Measurements from ENCODE around the gene CAPN5. TPM values are rescaled to one million over a fixed set of nuclear protein-coding genes. Genes with fewer than 3 reads are reported as not detected.
A peak's percentile ranks its signal among the peaks of the same experiment; 100 is the strongest.
"Not testable (repeated sequence)": the region's sequence is repeated elsewhere in the genome, so short reads cannot be mapped to it uniquely, and the experiment has no call there.

Gene CAPN5
- polyA plus RNA-seq, 2 of the 4 experiments (the other 2 are of a cell fraction), result 9.4 to 12.9 TPM

DNA sequence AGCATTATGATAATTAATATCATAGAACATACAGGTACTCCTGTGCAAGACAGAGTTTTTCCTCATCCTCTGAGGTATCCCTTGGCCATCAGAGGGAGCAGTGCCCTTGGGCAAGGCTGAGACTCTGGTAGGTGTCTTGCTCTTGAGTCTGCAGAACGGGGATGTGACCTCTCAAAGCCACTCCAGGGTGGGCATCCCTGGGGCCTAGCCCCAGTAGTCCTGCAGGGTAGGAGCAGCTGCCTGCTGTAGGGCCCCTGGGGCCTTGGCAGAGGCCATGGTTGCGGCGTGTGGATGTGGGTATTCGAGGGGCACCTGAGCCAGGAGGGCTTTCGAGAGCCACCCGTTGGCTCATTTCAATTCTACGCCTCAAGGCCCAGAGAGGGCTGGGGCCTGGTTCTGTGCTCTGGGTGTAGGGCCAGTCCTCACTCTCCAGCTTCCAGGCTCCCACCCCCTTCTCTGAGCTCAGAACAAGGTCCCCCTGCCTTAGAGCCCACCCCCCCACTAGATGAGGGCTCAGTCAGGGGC, 28.1 kb downstream of the CAPN5 start:
- CTCF ChIA-PET, result interaction anchor here (0.9 to 11.6 kb wide), 12 partner anchors 14 to 373 kb away, joined by 3 to 290 read pairs (median 6); partner anchors contain the start of genes CAPN5, MYO7A and OMP
- TF ChIP-seq PBX3 (IDR thresholded peaks at IDR 0.05) (no peak), RAD21 (conservative IDR thresholded peaks at IDR 0.05 in 1 of 2, IDR thresholded peaks at IDR 0.05 in 1 of 2) (peak in 1 of 2 experiments; percentile 16; a peak in 1 of 5 replicates), POLR2A (IDR thresholded peaks at IDR 0.05; ENCODE audit: low read length) (no peak), SREBF2 (IDR thresholded peaks at IDR 0.05) (no peak), HEYL (CRISPR knock-in tag; IDR thresholded peaks at IDR 0.05) (no peak)
- TF ChIP-seq, protein P1, sequence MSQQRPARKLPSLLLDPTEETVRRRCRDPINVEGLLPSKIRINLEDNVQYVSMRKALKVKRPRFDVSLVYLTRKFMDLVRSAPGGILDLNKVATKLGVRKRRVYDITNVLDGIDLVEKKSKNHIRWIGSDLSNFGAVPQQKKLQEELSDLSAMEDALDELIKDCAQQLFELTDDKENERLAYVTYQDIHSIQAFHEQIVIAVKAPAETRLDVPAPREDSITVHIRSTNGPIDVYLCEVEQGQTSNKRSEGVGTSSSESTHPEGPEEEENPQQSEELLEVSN (IDR thresholded peaks at IDR 0.05; ENCODE audit: borderline replicate concordance, low read depth), result no peak
- no peak overlapping the region for H3K4me2 ChIP-seq
- H3K4me3 ChIP-seq, result no peak overlapping the region
- no peak for FAIRE-seq
- DNase-seq (ENCODE audit: low read depth in 1 of 2, low spot score in 1 of 2), result no peak
- no peak overlapping the region for H3K27ac ChIP-seq
- WGBS (ENCODE audit: missing lambda C conversion rate), result 96% methylated on average over 7 of the region's 7 CpGs
- no peaks in the 10 kb centered on the region for H3K9me3 ChIP-seq
- ATAC-seq, result no peak; a peak in 1 of 6 replicates
- peaks cover 6% of the 10 kb centered on the region; the same call in 1 of the 3 replicates for H3K4me1 ChIP-seq
- POLR2A ChIA-PET, result interaction anchor here (0.6 kb wide), 1 partner anchor 177 kb away, joined by 5 read pairs; no protein-coding TSS in a partner anchor

GRCh38 chr11:77095551-77096490, 29.1 kb downstream of the CAPN5 start:
- CTCF ChIA-PET, result interaction anchor here (0.6 to 11.6 kb wide), 13 partner anchors 9 to 374 kb away, joined by 3 to 290 read pairs (median 6); partner anchors contain the start of genes B3GNT6, CAPN5, MYO7A and OMP
- 80% methylated on average over 19 of the region's 21 CpGs for WGBS (ENCODE audit: missing lambda C conversion rate)
- DNase-seq (ENCODE audit: low read depth in 1 of 2, low spot score in 1 of 2) (no peak), FAIRE-seq (no peak), ATAC-seq (no peak)
- no peak overlapping the region for H3K27ac ChIP-seq
- TF ChIP-seq EP300 (IDR thresholded peaks at IDR 0.05), result no peak
- TF ChIP-seq MAFK (IDR thresholded peaks at IDR 0.05; ENCODE audit: partially characterized antibody), result no peak
- TF ChIP-seq HOXB13 (CRISPR knock-in tag; IDR thresholded peaks at IDR 0.05; ENCODE audit: low read depth), result no peak
- TF ChIP-seq SMC3 (IDR thresholded peaks at IDR 0.05), result no peak
- POLR2A ChIA-PET, result interaction anchor here (0.6 kb wide), 1 partner anchor 178 kb away, joined by 5 read pairs; no protein-coding TSS in a partner anchor
- no peak overlapping the region for H3K4me3 ChIP-seq
- peaks cover 3% of the 10 kb centered on the region; the same call in 1 of the 3 replicates for H3K4me1 ChIP-seq
- no peak overlapping the region for H3K4me2 ChIP-seq
- H3K9me3 ChIP-seq, result no peaks in the 10 kb centered on the region

DNA sequence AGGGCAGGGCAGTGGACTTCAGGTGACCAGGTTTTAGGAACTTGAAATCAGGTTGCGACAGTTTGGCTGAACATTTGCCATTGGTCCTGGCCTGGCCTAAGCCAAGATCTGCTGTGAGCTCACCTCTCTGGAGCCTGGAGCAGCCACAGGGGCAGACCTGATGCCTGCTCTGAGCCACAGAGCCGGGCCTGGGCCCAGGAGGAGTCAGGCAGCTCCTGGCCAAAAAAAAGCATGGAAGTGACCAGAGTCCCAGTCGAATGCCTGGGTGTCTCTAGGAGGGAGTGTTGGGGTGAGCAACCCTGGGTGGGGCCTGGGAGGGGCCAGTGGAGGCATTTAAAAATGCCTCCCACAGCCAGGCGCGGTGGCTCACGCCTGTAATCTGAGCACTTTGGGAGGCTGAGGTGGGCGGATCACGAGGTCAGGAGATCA, 29.8 kb downstream of the CAPN5 start:
- Histone ChIP-seq H3K27ac (no peak overlapping the region), H3K4me1 (no peaks in the 10 kb centered on the region), H3K4me2 (no peak overlapping the region), H3K9me3 (no peaks in the 10 kb centered on the region), H3K4me3 (no peak overlapping the region)
- TF ChIP-seq NFE2L2 (conservative IDR thresholded peaks at IDR 0.05; ENCODE audit: low read length) (no peak), ZNF302 (CRISPR knock-in tag; IDR thresholded peaks at IDR 0.05) (no peak), MAFK (IDR thresholded peaks at IDR 0.05; ENCODE audit: partially characterized antibody) (no peak), POLR2A (IDR thresholded peaks at IDR 0.05; ENCODE audit: low read length) (no peak), EHF (CRISPR knock-in tag; IDR thresholded peaks at IDR 0.05) (no peak), HMGXB4 (CRISPR knock-in tag; IDR thresholded peaks at IDR 0.05; ENCODE audit: borderline replicate concordance) (no peak), EP300 (IDR thresholded peaks at IDR 0.05) (no peak), ESRRA (IDR thresholded peaks at IDR 0.05; ENCODE audit: borderline replicate concordance, low read length) (no peak), FOXS1 (CRISPR knock-in tag; IDR thresholded peaks at IDR 0.05) (no peak), MAZ (IDR thresholded peaks at IDR 0.05; ENCODE audit: borderline replicate concordance, low read depth, low read length) (no peak), RFX5 (IDR thresholded peaks at IDR 0.05) (no peak), KDM1A (IDR thresholded peaks at IDR 0.05; ENCODE audit: low read depth) (no peak)
- TF ChIP-seq, protein P2, sequence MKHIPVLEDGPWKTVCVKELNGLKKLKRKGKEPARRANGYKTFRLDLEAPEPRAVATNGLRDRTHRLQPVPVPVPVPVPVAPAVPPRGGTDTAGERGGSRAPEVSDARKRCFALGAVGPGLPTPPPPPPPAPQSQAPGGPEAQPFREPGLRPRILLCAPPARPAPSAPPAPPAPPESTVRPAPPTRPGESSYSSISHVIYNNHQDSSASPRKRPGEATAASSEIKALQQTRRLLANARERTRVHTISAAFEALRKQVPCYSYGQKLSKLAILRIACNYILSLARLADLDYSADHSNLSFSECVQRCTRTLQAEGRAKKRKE (CRISPR knock-in tag; IDR thresholded peaks at IDR 0.05; ENCODE audit: low read depth), result no peak
- DNase-seq (ENCODE audit: low read depth in 1 of 2, low spot score in 1 of 2) (no peak), ATAC-seq (no peak), FAIRE-seq (no peak)
- POLR2A ChIA-PET, result no interaction called here
- CTCF ChIA-PET, result interaction anchor here (0.7 to 11.6 kb wide), 3 partner anchors 15 to 34 kb away, joined by 3 to 290 read pairs (median 95); partner anchors contain the start of gene OMP
- WGBS (ENCODE audit: missing lambda C conversion rate), result 80% methylated on average over 8 of the region's 8 CpGs

DNA sequence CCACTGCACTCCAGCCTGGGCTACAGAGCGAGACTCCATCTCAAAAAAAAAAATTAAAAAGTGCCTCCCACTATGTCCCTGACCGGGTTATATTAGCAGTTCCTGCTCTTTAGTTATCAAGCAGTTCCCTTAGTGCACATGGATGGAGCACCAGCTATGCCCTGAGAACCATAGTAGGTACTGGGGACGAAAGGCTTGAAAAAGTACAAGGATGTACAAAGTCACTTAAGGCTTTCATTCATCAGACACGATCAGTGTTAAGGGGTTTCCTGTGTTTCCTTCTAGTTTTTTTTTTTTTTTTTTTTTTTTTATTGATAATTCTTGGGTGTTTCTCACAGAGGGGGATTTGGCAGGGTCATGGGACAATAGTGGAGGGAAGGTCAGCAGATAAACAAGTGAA, 30.4 kb downstream of the CAPN5 start:
- H3K27ac ChIP-seq; H3K4me1 ChIP-seq; H3K4me3 ChIP-seq; ATAC-seq; FAIRE-seq; H3K4me2 ChIP-seq; DNase-seq (ENCODE audit: low read depth in 1 of 2, low spot score in 1 of 2); H3K9me3 ChIP-seq; POLR2A ChIA-PET: not testable (repeated sequence)
- CTCF ChIA-PET, result interaction anchor here (9.5 to 11.6 kb wide), 2 partner anchors 14 to 16 kb away, joined by 95 to 290 read pairs; partner anchors contain the start of gene OMP
- 78% methylated on average over 4 of the region's 4 CpGs for WGBS (ENCODE audit: missing lambda C conversion rate)
